GM06990 (cell line): ENCODE results near the gene TMEM220.

Experiments
- DNase-seq: peaks from one replicate; pipeline ENCODE4 v3.0.0-alpha.2; 2011; ENCODE audit not compliant: insufficient read length; ENCODE audit errors: extremely low read depth
- H3K27me3 ChIP-seq: replicated peaks from 2 replicates; pipeline ENCODE4 v1.6.0; 2011; ENCODE audit warnings: low read length; ENCODE audit not compliant: control insufficient read depth, insufficient read depth
- H3K36me3 ChIP-seq: 2 replicates; pipeline ENCODE4 v1.5.1; 2011; ENCODE audit warnings: low read length; ENCODE audit not compliant: control insufficient read depth, insufficient read depth
- H3K4me3 ChIP-seq: replicated peaks from 2 replicates; pipeline ENCODE4 v1.5.1; 2011; ENCODE audit warnings: low read depth, mild to moderate bottlenecking, control low read depth, low read length
- TF ChIP-seq, protein P1 (sequence below): IDR thresholded peaks from 2 replicates; pipeline ENCODE4 v1.5.1; 2011; ENCODE audit warnings: low read length, control low read depth, mild to moderate bottlenecking, inconsistent platforms; ENCODE audit not compliant: insufficient read depth, poor library complexity, severe bottlenecking

The TMEM220 gene

DNA sequence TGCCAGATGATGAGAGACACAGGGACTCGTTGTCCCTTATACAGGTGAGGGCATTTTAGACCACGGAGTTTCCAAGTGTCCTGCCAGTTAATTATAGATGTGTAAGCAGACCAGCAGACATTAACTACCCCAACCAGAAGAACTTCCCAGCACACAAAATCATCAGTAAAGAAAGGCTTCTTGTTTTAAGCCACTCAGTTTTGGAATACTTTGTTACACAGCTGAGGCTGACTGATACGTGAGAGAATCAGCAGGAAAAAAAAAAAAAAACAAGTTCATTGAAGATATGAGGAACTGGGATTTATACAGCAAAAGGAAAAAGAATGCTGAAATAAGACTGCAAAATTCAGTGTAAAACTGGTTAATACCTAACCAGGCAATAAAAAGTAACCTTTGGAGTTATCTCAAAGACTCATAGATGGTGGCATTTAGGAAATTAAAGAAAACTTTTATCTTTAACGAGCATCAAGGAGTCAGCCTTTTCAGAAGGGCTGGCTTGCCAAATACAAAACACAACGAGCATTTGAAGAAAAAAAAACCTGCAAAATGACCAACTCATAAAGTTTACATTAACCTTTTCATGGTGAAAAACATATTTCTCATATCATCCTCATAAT is 46.0 kb upstream of the TMEM220 start:
- Histone ChIP-seq H3K27me3 (no peaks in the 10 kb centered on the region), H3K4me3 (no peak overlapping the region), H3K36me3 (no peaks in the 10 kb centered on the region)
- TF ChIP-seq, protein P1, sequence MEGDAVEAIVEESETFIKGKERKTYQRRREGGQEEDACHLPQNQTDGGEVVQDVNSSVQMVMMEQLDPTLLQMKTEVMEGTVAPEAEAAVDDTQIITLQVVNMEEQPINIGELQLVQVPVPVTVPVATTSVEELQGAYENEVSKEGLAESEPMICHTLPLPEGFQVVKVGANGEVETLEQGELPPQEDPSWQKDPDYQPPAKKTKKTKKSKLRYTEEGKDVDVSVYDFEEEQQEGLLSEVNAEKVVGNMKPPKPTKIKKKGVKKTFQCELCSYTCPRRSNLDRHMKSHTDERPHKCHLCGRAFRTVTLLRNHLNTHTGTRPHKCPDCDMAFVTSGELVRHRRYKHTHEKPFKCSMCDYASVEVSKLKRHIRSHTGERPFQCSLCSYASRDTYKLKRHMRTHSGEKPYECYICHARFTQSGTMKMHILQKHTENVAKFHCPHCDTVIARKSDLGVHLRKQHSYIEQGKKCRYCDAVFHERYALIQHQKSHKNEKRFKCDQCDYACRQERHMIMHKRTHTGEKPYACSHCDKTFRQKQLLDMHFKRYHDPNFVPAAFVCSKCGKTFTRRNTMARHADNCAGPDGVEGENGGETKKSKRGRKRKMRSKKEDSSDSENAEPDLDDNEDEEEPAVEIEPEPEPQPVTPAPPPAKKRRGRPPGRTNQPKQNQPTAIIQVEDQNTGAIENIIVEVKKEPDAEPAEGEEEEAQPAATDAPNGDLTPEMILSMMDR = no peak
- DNase-seq = no peak

DNA sequence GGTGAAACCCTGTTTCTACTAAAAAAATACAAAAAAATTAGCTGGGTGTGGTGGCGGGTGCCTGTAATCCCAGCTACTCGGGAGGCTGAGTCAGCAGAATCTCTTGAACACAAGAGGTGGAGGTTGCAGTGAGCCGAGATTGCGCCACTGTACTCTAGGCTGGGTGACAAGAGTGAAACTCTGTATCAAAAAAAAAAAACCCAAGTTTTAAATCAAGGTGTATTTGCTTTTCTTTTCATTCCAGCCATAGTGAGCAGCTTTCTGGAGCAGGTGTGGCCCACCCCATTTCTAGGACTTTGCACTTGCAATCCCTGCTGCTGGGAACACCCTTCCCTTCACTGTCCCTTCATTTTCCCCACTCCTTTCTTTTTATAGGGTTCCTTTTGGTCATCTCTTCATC is 45.2 kb upstream of the TMEM220 start:
- TF ChIP-seq, protein P1 = no peak
- Histone ChIP-seq H3K36me3 (no peaks in the 10 kb centered on the region), H3K4me3 (no peak overlapping the region), H3K27me3 (no peaks in the 10 kb centered on the region)
- no peak for DNase-seq

- Histone ChIP-seq H3K4me3 (no peak overlapping the region), H3K36me3 (no peaks in the 10 kb centered on the region), H3K27me3 (no peaks in the 10 kb centered on the region)
- TF ChIP-seq, protein P1 = no peak
- no peak for DNase-seq
Observed at GRCh38 chr17:10773391-10773790, 43.6 kb upstream of the TMEM220 start.

DNA sequence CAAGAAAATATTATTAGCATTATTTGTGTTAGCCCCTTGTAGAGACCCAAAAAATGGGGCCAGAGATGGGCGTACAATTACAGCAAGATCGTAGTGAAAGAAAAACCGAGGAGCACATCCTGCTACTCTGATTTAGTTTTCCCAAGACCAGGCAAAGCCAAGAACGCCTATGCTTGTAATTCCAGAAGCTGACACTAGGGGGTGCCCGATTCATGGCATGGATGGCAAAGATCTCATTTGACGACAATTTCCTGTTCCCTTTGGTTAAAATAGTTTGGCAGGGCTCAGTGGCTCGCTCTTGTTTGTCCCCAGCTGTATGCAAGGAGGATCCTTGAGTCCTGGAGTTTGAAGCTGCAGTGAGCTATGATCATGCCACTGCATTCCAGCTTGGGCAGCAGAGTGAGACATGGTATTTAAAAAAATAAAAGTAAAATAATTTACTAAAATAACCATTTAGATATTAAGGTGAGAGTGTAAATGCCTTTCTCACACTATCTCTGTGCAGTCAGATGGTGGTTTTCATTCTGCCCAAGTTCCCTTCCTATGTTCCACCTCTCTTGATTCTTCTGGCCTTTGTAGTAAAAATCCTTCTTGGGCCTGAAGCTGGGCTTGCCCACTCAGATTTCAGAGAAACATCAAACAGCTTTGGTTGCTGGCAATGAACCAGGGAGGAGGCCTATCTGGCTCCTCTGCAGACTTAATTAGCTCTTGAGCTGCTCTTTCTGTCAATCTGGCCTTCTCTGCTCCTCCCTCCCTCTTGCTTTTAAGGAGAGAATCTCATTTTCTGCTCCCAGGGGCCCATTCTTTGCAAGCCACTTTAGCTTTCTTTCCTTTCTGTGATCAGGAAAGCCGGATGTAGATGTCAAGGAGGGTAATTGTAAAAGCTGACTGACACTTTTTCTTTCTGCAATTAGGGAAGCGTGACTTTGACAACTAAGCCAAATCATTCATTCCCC is 42.9 kb upstream of the TMEM220 start:
- no peak for DNase-seq
- Histone ChIP-seq H3K27me3 (no peaks in the 10 kb centered on the region), H3K36me3 (no peaks in the 10 kb centered on the region), H3K4me3 (no peak overlapping the region)
- TF ChIP-seq, protein P1 = peak; percentile 85

DNA sequence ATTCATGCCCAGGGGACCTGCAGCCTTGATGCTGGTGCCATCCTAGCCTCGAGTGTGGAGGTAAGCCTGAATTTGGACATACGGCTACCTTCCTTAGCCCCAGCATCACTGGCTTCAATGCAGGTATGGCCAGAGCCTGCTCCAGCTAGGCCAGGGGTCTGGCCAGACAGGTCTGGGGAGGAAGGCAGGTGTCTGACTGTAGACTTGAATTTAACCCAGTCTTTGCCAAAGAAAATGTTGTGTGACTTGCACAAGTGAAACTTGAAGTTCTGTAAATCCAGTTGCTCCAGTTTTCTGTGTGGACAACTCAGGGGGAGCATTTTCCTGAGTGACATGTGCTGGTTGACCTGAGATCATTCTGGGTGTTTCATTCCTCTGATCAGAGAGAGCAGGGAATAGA is 41.3 kb upstream of the TMEM220 start:
- DNase-seq = no peak
- H3K36me3 ChIP-seq = no peaks in the 10 kb centered on the region
- TF ChIP-seq, protein P1 = no peak
- no peak overlapping the region for H3K4me3 ChIP-seq
- no peaks in the 10 kb centered on the region for H3K27me3 ChIP-seq
